Cardiac muscle cell (in vitro differentiated cells and primary cell): ENCODE results near the gene HSBP1L1. TPM values are rescaled to one million over a fixed set of nuclear protein-coding genes. Genes with fewer than 3 reads are reported as not detected.

Experiments used
- DNase-seq, 2 donors: peaks; one replicate each; pipeline versions ENCODE4 v3.0.0 to v3.0.0-alpha.2; 2010 to 2017; ENCODE audit warnings: low read depth in 1 of 2, low spot score in 1 of 2
- H3K27ac ChIP-seq: fragments of 200-600 bp; sonication (generic); 2 replicates; pipeline ENCODE4 v1.5.1; 2016
- H3K27me3 ChIP-seq: fragments of 200-600 bp; sonication (generic); 2 replicates; pipeline ENCODE4 v1.6.0; 2016; ENCODE audit warnings: control low read depth
- H3K36me3 ChIP-seq: fragments of 200-600 bp; sonication (generic); 2 replicates; pipeline ENCODE4 v1.5.1; 2016; ENCODE audit warnings: control low read depth
- H3K4me1 ChIP-seq: fragments of 200-600 bp; sonication (generic); 2 replicates; pipeline ENCODE4 v1.8.1; 2017; ENCODE audit warnings: low read depth, mild to moderate bottlenecking, mixed run types
- H3K4me3 ChIP-seq: fragments of 200-600 bp; sonication (generic); 2 replicates; pipeline ENCODE4 v1.5.1; 2016; ENCODE audit warnings: mild to moderate bottlenecking
- H3K9me3 ChIP-seq: fragments of 200-600 bp; sonication (generic); 2 replicates; pipeline ENCODE4 v1.5.1; 2017; ENCODE audit warnings: low read depth, mild to moderate bottlenecking, control low read depth
- CTCF ChIP-seq: IDR thresholded peaks from 2 replicates; pipeline ENCODE4 v1.5.1; 2012; ENCODE audit warnings: low read depth, mild to moderate bottlenecking, low read length
- polyA plus RNA-seq: library from polyadenylated mRNA; unstranded; fragments of >200 nt; fragmentation: Nextera tagmentation; extraction: Ambion mirVana; gene quantifications from 2 replicates; pipeline ENCODE4 v1.2.1, GENCODE V29; 2016
- total RNA-seq: library from RNA; depleted of rRNA; stranded (reverse); fragments of >200 nt; gene quantifications from 2 replicates; pipeline ENCODE4 v1.2.3, GENCODE V29; 2016

HSBP1L1 gene
- total and polyA plus RNA-seq, 2 experiments from 2014 or later: 4.0 to 6.3 TPM

DNA sequence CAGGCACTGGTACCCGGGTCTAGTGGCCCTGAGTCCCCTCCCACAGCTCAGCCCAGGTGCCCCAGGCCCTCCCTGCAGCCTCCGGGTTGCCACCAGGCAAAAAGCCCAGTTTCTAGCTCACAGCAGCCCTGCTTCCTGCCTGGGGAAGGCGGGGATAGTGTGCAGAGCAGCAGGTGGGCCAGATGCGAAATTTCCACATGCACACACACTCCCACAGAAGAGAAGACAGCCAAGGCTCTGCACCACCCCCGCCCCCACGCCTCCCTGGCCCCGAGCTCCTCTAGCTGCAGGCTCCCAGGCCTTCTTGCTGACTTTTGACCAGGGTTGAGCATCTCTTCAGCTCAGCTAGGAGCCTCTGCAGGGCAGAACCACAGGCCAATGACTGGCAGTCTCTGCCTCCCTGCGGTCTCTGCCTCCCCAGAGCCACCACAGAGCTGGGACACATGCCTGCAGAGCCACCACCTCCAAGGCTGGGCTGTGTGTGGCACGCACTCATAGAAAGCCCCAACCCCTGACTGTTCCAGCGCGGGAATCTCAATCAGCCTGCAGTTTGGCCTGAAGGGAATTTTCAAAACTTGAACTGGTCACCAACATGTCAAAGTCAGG lies 20.2 kb upstream of the HSBP1L1 start:
- no peaks in the 10 kb centered on the region for H3K27me3 ChIP-seq
- no peak overlapping the region for H3K4me3 ChIP-seq
- no peak overlapping the region for H3K27ac ChIP-seq
- H3K4me1 ChIP-seq: peaks cover 11% of the 10 kb centered on the region
- H3K36me3 ChIP-seq: no peaks in the 10 kb centered on the region
- TF ChIP-seq CTCF: no peak
- DNase-seq: peak in 1 of 2 donors; percentile 65
- H3K9me3 ChIP-seq: no peaks in the 10 kb centered on the region

GRCh38 chr18:79944746-79945117 lies 19.7 kb upstream of the HSBP1L1 start:
- no peak for TF ChIP-seq CTCF
- no peak for DNase-seq
- no peaks in the 10 kb centered on the region for H3K9me3 ChIP-seq
- no peaks in the 10 kb centered on the region for H3K36me3 ChIP-seq
- H3K27me3 ChIP-seq: no peaks in the 10 kb centered on the region
- H3K4me3 ChIP-seq: no peak overlapping the region
- no peak overlapping the region for H3K27ac ChIP-seq
- peaks cover 11% of the 10 kb centered on the region for H3K4me1 ChIP-seq

DNA sequence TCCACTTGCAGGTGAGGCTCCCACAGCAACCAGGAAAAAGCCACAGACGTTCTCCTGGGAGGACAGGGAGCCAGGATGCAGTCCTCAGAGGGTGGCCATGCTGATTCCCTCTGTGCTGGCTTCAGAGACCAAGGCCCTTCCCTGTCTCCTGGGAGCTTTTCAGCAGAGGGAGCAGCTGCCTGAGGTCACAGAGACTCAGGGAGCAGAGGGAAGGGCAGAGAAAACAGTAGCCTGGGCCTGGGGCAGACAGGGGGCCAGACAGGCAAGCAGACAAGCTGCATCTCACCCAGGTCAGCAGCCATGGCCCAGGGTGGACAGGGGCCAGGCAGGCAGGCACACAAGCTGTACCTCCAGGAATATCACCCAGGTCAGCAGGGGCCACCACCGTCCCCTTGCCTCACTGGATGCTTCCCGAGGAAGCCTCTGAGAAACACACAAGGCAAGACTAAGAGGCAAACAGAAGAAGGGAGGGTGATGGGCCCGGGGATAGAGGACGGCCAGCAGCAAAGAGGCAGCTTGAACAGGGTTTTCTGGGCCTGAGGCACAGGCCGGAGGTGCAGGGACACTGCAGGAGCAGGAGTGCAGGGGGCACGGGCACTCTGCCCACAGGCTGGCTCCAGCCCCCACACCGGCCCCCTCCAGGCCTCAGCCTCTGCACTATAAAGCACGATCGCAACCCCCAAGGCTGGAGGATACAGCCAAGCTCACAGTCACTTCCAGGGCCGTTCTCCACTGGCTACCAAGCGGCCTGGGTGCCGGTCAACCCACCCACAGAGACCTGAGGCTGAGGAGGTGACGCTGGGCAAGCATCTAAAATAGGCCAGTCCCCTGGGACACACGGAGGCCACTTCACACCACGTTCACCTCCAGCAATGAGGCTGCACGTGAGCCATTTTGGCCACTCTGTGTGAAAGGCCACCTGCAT lies 19.1 kb upstream of the HSBP1L1 start:
- H3K36me3 ChIP-seq: no peaks in the 10 kb centered on the region
- no peak for TF ChIP-seq CTCF
- H3K4me1 ChIP-seq: peaks cover 11% of the 10 kb centered on the region

DNA sequence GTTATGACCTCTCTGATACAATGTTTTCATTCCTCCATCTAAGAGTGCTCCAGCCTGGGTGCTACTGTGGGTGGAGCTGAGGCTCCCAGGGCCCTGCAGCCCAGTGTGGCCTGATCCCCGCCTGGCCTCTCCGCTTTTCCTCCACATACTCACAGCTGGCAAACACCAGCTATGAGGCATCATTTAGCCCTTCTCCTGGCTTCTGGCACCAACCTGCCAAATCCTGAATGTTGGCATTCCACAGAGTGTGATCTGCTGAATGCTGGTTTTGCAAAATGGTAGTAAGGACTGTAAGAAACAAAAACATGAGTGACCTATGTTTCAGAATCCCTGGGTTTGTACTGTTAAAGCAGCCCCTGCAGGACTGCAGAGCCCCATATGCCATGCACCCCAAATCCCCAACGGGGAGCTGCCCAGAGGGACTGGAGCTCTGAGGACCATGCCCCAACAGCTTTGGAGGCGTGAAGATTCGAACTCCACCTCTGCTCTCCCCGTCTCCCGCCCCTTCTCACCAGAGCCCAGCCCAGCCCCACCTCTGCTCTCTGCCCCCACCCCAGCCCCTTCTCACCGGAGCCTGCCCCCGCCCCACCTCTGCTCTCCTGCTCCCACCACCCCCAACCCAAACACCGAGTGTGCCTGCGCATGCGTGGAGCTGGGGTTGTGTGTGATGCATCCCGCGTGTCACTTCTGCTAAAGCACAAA lies 17.2 kb upstream of the HSBP1L1 start:
- Histone ChIP-seq H3K4me1 (peaks cover 10% of the 10 kb centered on the region), H3K4me3 (no peak overlapping the region), H3K36me3 (no peaks in the 10 kb centered on the region), H3K27ac (no peak overlapping the region), H3K27me3 (peaks cover 4% of the 10 kb centered on the region), H3K9me3 (no peaks in the 10 kb centered on the region)
- DNase-seq: no peak
- TF ChIP-seq CTCF: no peak

More for the DNA sequence above, 19.1 kb upstream of the HSBP1L1 start:
- H3K4me3 ChIP-seq: no peak overlapping the region
- DNase-seq: no peak
- no peaks in the 10 kb centered on the region for H3K9me3 ChIP-seq
- H3K27me3 ChIP-seq: no peaks in the 10 kb centered on the region
- no peak overlapping the region for H3K27ac ChIP-seq

DNA sequence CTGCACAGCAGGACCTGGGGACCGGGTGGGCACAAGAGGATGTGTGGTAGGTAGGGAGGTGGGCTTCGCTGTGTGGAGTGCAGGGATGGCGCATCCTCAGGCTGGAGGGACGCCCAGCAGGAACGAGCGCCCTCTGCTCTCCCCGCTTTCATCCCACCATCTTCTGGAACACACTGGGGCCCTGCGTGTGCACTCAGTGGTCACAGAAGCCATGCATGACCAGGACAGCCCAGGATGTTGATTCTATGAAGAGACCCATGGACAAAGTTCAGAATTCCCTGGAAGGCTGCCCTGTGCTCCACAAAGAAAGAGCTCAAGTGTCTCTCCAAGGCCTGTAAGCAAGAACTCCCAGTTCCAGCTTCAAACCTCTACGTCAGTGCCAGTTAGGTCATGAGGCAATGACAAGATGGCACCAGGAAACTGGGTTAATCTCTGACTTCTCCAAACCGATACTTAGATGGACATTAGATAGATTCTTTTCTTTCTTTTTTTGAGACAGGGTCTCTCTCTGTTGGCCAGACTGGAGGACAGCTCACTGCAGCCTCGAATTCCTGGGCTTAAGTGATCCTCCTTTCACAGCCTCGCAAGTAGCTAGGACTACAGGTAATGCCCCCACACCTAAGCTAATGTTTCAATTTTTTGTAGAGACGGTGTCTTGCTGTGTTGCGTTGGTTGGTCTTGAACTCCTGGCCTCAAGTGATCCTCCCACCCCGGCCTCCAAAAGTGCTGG lies 16.4 kb upstream of the HSBP1L1 start:
- no peak for TF ChIP-seq CTCF
- peaks cover 1% of the 10 kb centered on the region for H3K4me1 ChIP-seq

More for the DNA sequence above, 16.4 kb upstream of the HSBP1L1 start:
- H3K9me3 ChIP-seq: no peaks in the 10 kb centered on the region
- H3K4me3 ChIP-seq: no peak overlapping the region
- DNase-seq: no peak
- H3K36me3 ChIP-seq: no peaks in the 10 kb centered on the region
- H3K27ac ChIP-seq: no peak overlapping the region
- peaks cover 13% of the 10 kb centered on the region for H3K27me3 ChIP-seq
